H1 (cell line): ENCODE results near the gene ST14. TPM values are rescaled to one million over a fixed set of nuclear protein-coding genes. Genes with fewer than 3 reads are reported as not detected.

Experiments
- HDAC2 ChIP-seq, 2 experiments: fragments of 300-600 bp in 1 of 2; sonication (generic) in 1 of 2; IDR thresholded peaks; 2 replicates each; pipeline ENCODE4 v1.6.1; 2011 to 2012; ENCODE audit warnings: low read depth in 2 of 2, low read length in 2 of 2, mild to moderate bottlenecking in 2 of 2, moderate library complexity in 2 of 2, borderline replicate concordance in 1 of 2, inconsistent platforms in 1 of 2
- polyA plus RNA-seq, 7 experiments: library from polyadenylated mRNA; depleted of rRNA in 3 of 7; stranded (reverse) in 5 of 7; unstranded in 2 of 7; fragments of >200 nt in 5 of 7; fragments of 200-250 nt in 2 of 7; gene quantifications; 1 replicate in 5 of 7; 2 replicates in 1 of 7; 4 replicates in 1 of 7; pipeline versions ENCODE4 v1.2.1 to v1.2.3, GENCODE V29; 2011 to 2013; ENCODE audit warnings: missing spikeins in 2 of 7, mixed read lengths in 2 of 7
- total RNA-seq: library from RNA; stranded (reverse); fragmentation: NEBNext Ultra II Directional; extraction: Animal tissue kit (Norgen Biotek cat#: 25700); gene quantifications from 2 replicates; pipeline ENCODE4 v1.2.1, GENCODE V29; 2021

Gene ST14
- total and polyA plus RNA-seq, 2 of the 8 experiments (the other 6 are each of a cell fraction or from before 2014, with no cell fraction given): 22.4 to 24.9 TPM

DNA sequence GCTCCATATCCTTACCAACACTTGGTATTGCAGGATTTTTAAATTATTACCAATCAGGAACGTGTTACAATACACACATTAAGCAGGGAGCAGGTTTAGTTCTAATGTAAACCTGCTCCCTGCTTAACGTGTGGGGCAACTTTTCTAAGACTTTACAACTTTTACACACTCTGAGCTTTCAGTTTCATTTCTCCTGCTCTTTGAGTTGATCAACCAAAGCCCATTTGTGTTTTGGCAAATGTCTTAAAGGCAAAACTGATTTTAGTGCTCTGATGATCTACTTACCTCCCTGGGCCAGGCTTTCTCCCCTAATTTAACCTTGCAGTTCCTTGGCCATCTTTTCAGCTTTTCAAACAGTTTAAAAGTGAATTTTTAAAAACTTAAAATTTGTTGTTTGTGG, 84.2 kb downstream of the ST14 start (continued):
- no peak for TF ChIP-seq HDAC2 (IDR thresholded peaks at IDR 0.05; ENCODE audit: borderline replicate concordance in 1 of 2, low read depth in 2 of 2, low read length in 2 of 2)
